ENCODE results near the gene EEFSEC.

EEFSEC gene

GRCh38 chr3:128423525-128424147, 270.4 kb downstream of the EEFSEC start:
- TF ChIP-seq CTCF (conservative IDR thresholded peaks at IDR 0.05; ENCODE audit: low read depth, low read length): no peak
- no peak for DNase-seq (ENCODE audit: low read depth)
- H3K4me3 ChIP-seq (ENCODE audit: low read length): no peak overlapping the region

- DNase-seq (ENCODE audit: low read depth): no peak
- H3K4me3 ChIP-seq (ENCODE audit: low read length): no peak overlapping the region
- TF ChIP-seq CTCF (conservative IDR thresholded peaks at IDR 0.05; ENCODE audit: low read depth, low read length): no peak
Measured at GRCh38 chr3:128424508-128425069, 271.3 kb downstream of the EEFSEC start.

GRCh38 chr3:128425142-128425845, 272.0 kb downstream of the EEFSEC start:
- DNase-seq (ENCODE audit: low read depth): no peak
- no peak for TF ChIP-seq CTCF (conservative IDR thresholded peaks at IDR 0.05; ENCODE audit: low read depth, low read length)

GRCh38 chr3:128425846-128426127, 272.5 kb downstream of the EEFSEC start:
- no peak for TF ChIP-seq CTCF (conservative IDR thresholded peaks at IDR 0.05; ENCODE audit: low read depth, low read length)
- no peak for DNase-seq (ENCODE audit: low read depth)
- no peak overlapping the region for H3K4me3 ChIP-seq (ENCODE audit: low read length)

More at GRCh38 chr3:128425142-128425845, 272.0 kb downstream of the EEFSEC start:
- no peak overlapping the region for H3K4me3 ChIP-seq (ENCODE audit: low read length)

GRCh38 chr3:128426128-128426921, 273.0 kb downstream of the EEFSEC start:
- TF ChIP-seq CTCF (conservative IDR thresholded peaks at IDR 0.05; ENCODE audit: low read depth, low read length): peak; percentile 54
- DNase-seq (ENCODE audit: low read depth): no peak
- H3K4me3 ChIP-seq (ENCODE audit: low read length): peak overlapping the region; percentile 37

GRCh38 chr3:128427175-128427857, 274.0 kb downstream of the EEFSEC start:
- no peak for TF ChIP-seq CTCF (conservative IDR thresholded peaks at IDR 0.05; ENCODE audit: low read depth, low read length)
- no peak for DNase-seq (ENCODE audit: low read depth)
- no peak overlapping the region for H3K4me3 ChIP-seq (ENCODE audit: low read length)

Data from retinal pigment epithelial cell (primary cell).